ENCODE results near the gene PDE7B.

PDE7B gene

DNA sequence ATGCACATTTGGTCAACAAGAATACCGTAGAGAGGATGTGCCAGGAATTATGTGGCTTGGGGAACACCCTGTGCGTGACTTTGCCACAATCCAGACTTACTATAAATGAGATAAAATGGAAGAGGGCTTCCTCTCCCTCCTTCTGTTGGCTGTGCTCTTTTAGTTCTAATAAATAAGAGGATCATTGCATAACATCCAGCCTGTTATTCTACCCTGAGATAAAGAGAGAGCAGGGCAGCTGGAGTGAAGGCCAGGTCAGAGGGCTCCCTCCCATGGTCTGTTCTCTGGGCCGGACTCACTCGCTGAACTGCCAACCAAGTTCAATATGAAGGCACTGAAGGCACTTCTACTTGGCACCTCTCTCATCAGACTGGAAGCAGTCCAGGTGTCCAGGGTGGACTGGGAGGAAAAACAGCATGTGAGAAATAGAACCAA, 306.9 kb downstream of the PDE7B start:
- DNase-seq = no peak

DNA sequence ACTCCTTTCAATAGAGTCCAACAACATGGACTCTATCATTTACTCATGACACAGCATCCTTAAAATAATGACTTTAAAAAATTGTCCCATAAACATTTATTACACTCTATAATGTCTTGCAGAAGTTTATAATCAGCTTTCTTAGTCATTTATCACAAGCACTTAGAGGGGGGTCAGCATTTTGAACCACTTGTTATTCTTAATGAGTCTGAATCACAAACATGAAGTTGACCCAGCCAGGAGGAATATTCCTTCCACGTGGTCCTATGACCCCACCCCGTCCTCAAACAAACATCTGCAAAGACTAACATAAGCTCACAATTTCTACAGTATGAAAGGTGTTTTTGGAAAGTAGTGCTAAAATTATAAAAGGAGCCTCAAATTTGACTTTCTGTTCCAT, 307.5 kb downstream of the PDE7B start:
- no peak for DNase-seq

DNA sequence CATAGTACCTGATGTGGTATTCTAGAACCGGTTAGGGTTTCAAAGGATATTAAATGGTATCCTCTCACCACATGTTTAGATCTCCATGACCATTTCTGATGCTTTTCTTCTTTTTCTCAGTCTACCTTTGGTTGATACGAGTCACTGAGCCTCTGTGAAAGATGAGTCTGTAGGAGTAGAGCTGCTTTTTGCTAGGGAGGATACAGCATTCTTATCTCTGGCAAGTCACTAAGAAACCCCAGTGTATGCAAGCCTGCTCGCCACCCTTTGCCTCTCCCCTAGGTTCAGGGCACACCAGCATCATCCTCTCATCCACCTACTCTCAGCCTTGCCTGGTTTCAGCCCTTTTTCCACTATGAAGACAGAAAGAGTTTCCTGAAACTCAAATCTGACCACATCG, 308.7 kb downstream of the PDE7B start:
- DNase-seq = no peak

DNA sequence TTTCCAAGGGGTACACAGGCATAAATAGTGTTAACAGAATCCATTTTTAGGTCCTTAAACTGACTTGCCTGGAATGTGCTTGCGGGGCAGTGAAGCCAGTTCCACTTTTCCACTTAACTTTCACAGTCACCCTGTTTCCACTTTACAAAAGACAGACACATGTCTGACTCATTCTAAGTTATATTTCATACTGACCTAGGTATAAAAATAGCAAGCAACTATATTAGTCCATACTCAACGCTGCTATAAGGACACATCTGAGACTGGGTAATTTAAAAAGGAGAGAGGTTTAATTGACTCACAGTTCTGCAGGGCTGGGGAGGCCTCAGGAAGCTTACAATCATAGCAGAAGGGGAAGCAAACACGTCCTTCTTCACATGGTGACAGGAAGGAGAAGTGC, 310.4 kb downstream of the PDE7B start:
- no peak for DNase-seq

DNA sequence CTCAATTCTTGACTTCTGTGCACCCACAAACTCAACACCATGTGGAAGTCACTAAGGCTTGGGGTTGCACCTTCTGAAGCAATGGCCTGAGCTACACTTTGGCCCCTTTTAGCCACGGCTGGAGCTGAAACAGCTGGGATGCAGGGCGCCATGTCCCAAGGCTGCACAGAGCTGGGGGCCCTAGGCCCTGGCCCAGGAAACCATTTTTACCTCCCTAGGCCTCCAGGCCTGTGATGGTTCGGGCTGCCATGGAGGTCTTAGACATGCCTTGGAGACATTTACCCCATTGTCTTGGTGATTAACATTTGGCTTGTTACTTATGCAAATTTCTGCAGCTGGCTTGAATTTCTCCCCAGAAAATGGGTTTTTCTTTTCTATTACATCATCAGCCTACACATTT, 311.8 kb downstream of the PDE7B start:
- DNase-seq = no peak

DNA sequence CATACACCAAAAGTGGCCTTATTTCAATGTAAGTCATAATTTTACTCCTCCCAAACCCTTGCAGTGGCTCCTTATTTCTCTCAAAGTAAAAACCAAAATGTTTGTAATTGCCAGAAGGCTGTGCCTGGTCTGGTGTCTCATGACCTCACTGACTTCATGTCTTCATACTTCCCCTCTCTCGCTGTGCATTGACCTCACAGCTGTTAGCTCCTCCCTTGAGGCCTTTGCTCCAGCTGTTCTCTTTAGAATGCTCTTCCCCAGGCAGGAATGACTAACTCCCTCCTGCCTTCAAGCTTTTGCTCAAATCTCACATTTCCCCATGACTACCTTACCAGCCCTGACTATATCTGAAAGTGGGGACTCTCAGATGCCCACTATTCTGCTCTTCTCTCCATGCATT, 315.3 kb downstream of the PDE7B start:
- no peak for DNase-seq

DNA sequence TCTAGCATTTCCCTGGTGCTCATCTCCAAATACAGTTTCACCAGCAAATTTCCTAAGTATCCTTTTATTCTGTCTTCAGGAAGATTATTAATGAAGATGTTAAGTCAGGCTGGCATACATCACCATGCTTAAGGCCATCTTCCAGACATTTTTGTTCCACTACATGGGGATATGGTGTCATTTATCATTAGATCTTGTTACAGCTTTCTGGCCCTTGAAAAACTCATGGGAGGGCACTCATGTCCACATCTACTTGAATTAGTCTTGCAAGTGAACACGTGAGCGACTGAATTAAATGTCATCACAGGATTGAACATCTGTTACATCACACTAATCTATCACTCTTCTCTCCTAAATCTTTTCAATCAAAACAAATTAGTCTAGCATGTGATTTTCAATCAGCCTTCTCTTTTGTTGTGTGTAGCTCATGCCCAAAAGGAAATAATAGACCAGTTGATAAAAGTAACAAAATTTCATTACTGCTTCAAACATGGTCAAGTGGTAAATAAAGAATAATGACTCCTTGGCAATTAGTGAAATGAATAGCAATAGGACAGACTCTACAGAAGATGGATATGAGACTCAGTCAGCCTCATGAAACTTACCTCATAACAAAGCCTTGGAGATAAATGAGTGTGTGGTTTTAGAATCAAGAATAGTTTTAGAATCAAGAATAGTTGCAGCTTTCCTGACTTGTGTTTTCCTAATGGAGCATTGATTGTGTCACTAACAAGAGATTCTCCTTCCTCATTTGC, 318.1 kb downstream of the PDE7B start:
- no peak for DNase-seq

DNA sequence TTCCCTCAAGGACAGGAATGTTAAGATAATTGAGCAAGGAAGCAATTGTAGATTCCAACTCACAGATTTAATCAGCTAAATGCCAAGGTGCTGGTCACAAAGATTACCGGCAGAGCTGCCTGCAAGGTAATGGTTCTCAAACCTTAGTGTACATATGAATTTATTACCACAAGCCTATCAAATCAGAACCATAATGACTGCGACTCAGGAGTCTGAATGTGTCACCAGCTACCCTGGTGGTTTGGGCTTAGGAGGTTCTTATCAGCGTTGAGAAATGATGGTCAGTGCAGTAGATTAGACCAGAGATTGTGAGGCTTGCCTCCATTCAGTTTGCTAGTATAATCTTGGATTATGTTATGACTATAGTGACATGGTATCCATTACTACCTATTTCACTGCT, 319.7 kb downstream of the PDE7B start:
- no peak for DNase-seq

DNA sequence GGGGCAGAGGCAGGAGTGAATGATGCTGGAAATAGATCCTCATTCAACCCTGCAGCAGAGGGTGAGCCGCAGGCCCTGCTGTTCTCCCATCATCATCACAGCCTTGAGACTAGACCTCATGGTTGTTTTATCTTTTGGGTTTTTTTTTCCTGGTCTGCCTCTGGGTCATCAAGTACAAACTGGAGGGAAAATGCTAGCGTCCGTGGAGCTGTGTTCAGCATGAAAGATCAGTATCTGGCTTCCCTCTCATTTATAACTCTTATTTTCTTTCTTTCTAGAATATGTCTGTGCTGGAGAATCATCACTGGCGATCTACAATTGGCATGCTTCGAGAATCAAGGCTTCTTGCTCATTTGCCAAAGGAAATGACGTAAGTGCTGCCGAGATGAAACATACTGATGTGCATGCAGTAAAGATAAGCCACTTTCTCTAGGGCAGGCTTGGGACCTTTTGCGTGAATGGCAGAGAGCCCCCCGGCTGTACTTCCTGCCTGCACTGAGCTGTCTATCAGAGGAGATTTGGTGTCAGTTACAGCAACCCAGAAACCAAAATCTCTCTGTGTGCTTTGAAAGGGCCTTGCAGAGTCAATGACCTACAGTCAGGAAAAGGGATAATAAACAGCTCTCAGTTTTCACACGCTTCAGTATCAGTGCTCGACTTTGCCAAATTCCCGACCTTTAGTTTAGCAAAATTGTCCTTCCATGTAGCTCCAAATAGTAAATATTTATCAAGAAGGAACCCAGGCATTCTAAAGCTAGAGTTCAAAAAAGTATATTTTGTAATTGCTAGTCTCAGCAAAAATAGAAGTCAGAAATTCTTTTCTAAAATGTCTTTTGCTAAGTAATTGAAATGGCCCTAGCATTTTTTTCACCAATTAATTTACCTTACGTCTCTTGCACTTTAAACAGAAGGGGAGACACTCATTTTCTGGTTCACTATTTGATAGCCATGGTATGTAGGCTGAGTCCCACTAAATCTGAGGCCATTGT, 322.3 kb downstream of the PDE7B start:
- no peak for DNase-seq

DNA sequence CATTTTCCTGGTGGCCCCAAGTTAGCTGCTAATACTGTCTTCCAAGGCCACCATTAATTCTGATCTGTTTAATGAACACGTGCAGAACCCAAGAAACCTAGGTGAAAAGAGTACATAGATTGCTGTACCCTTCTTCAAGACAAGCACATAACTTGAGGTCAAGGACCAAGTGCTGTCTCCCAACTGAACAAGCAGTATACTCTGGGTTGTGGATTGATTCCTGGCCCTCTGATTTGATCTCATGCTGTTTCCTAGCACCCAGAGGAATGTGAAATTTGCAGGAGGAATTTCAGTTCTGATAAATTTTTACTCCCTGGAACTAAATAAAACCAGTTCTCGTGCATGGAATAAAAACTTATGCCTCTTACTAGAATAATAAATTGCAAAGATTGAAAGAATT, 323.0 kb downstream of the PDE7B start:
- DNase-seq = no peak

DNA sequence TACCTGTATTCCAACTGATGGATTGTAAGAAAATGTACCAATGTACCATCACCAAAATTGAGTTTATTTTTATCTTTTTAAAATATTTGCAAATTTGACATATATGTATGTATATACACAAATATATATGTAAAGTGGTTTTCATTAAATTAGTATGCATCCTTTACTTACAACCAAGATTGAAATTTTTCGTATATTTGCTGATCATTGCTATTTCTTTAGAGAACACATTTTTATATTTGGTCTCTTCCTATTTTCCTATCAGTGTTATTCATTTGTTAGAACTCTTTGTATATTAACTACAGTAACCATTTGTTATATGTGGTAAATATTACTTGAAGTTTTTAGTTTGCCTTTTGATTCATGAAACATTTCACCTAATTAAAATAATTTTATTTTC, 324.4 kb downstream of the PDE7B start:
- DNase-seq = no peak

DNA sequence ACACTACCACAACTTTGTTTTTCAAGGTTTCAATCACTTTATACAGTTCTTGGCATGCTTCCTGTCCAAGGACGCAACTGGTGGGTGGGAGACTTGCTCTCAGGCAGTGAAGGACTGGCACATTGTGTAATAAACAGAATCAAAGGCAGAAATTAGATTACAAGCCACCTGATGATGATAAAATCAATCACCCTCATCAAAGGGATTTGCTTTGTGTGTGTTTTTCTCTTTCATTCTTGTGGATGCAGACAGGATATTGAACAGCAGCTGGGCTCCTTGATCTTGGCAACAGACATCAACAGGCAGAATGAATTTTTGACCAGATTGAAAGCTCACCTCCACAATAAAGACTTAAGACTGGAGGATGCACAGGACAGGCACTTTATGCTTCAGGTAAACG, 327.2 kb downstream of the PDE7B start:
- no peak for DNase-seq

DNA sequence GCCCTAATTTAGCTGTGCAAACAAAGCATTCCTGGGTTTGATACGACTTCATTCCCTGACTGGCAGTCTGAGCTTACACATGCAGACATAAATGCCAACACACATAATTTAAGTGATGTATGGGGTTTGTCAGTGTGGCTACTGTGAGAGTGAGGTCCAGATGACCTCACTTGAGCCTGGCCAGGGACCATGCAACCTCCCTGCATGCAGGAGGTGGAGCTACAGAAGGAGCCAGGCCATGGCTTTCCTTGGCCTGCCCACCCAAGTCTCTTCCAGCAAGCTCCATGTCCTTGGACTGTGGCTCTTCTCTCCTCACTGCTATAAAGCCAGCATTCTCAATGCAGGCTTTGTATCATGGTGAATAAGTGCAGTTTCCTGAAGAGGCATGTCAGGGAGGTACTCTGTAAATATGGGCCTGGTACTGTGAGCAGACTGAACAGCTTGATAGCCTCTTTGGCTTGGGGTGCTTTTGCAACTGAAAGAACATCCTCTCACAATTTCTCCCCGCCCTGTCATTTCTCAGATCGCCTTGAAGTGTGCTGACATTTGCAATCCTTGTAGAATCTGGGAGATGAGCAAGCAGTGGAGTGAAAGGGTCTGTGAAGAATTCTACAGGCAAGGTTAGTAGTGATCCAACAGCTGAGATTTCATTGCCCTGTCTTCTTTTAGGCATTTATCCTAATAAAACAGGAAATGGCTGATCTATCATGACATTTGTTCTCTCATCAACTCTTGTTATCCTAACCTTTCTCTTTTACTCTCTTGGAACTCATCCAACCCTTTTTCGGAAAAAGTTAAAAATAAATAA, 329.4 kb downstream of the PDE7B start:
- DNase-seq = no peak

DNA sequence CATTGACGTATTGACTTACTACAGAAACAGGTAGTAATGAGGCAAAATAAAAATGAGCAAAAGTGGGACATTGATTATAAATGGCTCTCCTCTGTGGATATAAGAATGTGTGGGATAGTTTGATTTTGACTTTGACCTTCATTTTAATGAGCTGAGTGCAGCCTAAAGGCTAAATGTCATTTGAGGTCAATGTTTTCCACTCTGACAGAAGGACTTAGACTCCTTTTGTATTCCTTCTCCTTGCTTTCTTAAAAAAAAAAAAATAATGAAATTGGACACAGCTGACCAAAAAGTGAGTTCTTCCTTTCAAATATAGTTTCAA, 330.0 kb downstream of the PDE7B start:
- no peak for DNase-seq

DNA sequence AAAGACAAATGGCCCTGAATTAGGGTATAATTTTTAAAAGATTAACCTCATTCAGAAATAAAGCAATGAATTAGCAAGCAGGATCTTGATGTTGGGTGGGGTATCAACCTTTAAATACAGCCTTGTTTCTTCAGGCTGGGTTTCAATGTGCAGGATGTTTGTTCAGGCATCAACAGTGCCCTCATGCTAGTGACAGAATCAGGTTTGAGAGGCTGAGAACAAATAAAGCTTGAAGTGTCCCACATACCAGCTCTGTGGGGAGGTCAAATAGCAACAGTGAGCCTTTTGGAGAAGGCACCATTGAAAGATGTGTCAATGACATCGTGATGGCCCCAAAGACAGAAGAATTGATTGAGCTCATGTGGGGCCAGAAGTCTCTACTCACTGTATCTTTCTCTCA, 330.4 kb downstream of the PDE7B start:
- no peak for DNase-seq

DNA sequence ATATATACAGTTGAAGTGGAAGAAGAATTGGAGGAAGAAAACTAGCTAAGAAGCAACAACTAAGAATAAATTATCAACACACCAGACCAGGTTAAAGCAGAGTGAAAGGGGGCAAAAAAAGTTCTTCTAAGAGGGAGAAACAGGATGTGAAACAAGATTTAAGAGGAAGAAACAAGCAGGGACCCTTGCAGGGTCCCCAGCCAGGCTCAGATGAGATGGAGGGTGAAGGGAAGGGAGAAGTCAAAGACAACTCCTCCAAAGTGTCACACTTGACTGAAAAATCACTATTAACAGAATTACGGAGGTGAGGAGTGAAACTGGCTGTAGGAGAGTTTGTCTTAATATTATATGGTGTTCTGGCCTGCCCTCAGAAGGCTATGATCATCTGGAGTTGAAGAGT, 333.2 kb downstream of the PDE7B start:
- DNase-seq = no peak

DNA sequence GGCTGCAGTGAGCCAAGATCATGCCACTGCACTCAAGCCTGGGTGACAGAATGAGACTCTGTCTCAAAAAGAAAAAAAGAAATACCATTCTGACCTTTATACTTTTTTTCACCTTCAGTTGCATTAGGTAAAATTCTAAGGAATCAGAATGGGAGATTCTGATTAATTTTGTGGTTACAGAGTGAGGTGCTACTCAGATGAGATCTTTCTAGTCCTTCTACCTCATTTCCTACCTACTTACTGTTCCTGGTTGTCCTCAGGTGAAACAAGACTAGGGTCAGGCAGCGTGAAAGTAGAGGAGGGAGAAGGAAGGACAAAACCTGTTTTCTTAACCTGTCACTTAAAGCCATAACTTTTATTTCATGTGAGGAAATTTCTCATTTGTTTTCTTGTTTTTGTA, 334.9 kb downstream of the PDE7B start:
- DNase-seq = no peak

DNA sequence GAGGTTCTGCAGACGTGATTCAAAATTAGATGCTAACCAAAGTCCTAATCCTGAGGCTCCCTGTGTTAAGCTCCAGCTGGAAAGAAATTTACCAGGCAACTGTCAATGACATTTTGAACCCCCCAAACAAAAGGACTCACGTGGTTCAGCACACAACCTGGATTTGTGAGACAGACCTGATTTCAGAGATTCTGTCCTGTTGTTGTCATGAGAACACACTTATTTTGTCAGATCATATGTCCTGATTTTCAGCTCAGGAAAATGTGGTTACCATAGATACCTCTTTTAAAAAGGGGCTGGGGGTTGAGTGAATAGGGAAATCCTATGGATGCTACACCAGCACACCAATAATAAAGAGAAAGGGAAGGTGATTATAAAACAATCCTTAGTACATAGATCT, 337.0 kb downstream of the PDE7B start:
- DNase-seq = no peak

DNA sequence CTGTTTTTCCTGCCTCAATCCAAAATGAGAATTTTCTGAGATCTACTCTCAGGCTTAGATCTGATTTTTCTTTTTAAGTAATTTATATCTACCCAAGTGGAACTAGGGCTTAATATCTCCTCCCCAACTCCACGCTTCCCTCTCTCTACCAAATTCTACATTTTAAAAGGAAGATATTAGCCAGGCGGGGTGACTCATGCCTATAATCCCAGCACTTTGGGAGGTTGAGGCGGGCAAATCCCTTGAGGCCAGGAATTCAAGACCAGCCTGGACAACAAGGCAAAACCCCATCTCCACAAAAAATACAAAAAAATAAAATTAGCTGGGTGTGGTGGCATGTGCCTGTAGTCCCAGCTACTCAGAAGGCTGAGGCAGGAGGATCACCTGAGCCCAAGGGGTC, 337.6 kb downstream of the PDE7B start:
- DNase-seq = no peak

DNA sequence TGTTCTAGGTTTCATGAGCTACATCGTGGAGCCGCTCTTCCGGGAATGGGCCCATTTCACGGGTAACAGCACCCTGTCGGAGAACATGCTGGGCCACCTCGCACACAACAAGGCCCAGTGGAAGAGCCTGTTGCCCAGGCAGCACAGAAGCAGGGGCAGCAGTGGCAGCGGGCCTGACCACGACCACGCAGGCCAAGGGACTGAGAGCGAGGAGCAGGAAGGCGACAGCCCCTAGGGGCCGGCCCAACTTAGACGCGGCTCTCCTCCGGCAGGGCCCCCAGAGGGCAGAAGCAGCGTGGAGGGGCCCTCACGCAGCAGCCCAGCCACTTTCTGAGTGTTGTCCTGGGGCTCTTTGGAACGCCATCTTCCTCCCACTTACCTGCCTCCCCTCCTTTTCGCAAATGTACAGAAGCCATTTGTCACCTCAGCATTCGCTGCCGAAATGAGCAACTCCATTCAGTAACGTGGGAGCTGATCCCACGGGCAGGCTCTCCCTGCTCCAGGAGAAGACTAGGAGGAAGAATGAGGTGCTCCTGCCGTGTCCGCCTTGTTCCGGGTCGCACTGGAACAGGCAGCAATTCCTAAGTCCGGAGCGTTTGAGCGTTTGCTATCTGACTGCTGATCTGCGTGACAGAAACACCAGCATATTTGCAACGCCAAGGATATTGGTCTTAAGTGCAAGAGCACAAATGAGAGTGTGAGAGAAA, 340.3 kb downstream of the PDE7B start:
- no peak for DNase-seq

DNA sequence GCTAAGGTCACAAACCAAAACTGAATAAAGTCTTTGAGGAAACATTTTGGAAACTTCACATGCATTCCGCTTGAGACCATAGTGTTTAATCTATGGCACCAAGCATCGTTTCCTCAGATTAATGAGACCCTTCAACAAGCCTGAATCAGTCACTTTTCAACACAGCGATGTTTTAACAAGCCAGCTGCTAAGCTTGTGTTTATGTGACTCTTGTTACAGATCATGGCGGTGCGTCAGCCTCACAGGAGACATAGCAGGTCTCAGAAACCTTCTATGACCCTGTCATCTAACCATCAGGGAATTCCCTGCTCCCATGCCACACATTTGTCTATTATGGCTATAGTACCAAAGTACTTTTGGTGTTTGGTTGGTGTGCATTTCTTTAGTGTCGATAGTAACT, 341.4 kb downstream of the PDE7B start:
- no peak for DNase-seq

DNA sequence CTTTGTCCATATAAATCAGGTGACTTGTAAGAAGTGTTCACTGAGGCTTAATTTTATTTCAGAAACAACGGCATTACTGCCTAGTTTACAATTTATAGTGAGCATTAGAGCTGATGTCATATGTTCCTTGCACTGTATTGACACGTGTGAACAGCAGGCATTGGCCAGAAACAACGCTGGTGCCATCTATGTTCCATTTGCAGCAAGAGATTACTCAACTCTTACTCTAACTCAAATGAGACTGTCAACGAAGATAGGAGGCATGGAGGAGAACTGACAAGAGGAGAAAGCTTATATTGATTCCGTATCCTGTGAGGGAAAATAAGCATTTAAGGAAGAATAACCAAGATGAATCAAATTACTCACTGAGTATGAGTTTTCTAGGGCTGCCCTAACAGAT, 350.2 kb downstream of the PDE7B start:
- no peak for DNase-seq

DNA sequence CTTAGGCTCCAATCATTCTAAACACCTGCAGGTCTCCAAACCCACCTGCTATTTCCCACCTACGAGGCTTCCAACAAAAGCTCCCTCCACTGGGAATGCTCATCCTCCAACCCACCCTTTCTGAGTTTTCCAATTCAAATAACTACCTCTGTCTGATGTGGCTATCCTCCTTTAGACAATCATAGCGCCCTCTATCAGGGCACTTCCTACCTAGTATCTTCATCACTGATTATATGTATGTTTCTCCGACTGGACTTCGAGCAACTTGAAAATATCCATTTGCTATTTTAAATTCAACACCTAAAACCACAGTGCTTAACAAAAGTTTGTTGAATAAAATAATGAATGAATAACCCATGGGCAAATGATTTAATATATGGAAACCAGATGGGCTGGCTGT, 357.3 kb downstream of the PDE7B start:
- no peak for DNase-seq

Data from NCI-H2107 (cell line).